HepG2 (cell line): ENCODE data around the gene TCTN2. TPM values are rescaled to one million over a fixed set of nuclear protein-coding genes. Genes with fewer than 3 reads are reported as not detected.

Experiments
- ATAC-seq: fragments of 200-7000 bp; cut with Tn5 transposase; 3 replicates; pipeline ENCODE4 v1.9.1; 2020; ENCODE audit warnings: mild to moderate bottlenecking, moderate library complexity
- BruUV-seq: library from RNA; stranded (reverse); fragments of 400-500 nt; replicated peaks from 2 replicates; lab custom pipeline; 2021; lab: Mats Ljungman, UMichigan
- CTCF ChIA-PET: fragments of 300-600 bp; formaldehyde crosslinking; extraction: SDS; loops from one replicate; lab custom pipeline; 2021; ENCODE audit warnings: low total read pairs, inconsistent platforms, low intra/inter-chr PET ratio; lab: Yijun Ruan, JAX
- POLR2A ChIA-PET: fragments of 350-600 bp; sonication (Branson Sonifier 250); formaldehyde crosslinking; loops from one replicate; lab custom pipeline; 2020; ENCODE audit warnings: antibody characterized with exemption, inconsistent platforms; lab: Yijun Ruan, JAX
- DNase-seq: peaks from one replicate; pipeline ENCODE4 v3.0.0-alpha.2; 2015; ENCODE audit warnings: low spot score
- FAIRE-seq: peaks from 3 replicates; lab custom pipeline; 2011; peaks lifted over from hg19 to GRCh38; lab: Jason Lieb, UNC
- H2AFZ ChIP-seq: one replicate; pipeline ENCODE4 v1.6.1; 2011; ENCODE audit warnings: low read length, inconsistent platforms
- H3K27ac ChIP-seq: fragments of 300-600 bp; 3 replicates; pipeline ENCODE4 v1.8.0; 2011; ENCODE audit warnings: mixed run types, mild to moderate bottlenecking, mixed read lengths, low read length, inconsistent platforms; ENCODE audit not compliant: insufficient read depth; ENCODE audit errors: extremely low read length
- H3K27me3 ChIP-seq, 2 experiments: fragments of 200-600 bp in 1 of 2; 2 replicates in 1 of 2; 3 replicates in 1 of 2; pipeline versions ENCODE4 v1.6.0 to v1.8.0; 2011; ENCODE audit warnings: low read length in 2 of 2, mild to moderate bottlenecking in 2 of 2, moderate library complexity in 2 of 2, inconsistent platforms in 1 of 2; ENCODE audit not compliant: insufficient read depth in 2 of 2, control insufficient read depth in 1 of 2
- H3K36me3 ChIP-seq, 2 experiments: fragments of 200-600 bp in 1 of 2; replicated peaks in 1 of 2; 2 replicates in 1 of 2; 3 replicates in 1 of 2; pipeline versions ENCODE4 v1.5.1 to v1.8.0; 2011; ENCODE audit warnings: low read length in 2 of 2, inconsistent platforms in 1 of 2; ENCODE audit not compliant: insufficient read depth in 2 of 2, control insufficient read depth in 1 of 2
- H3K4me1 ChIP-seq: 2 replicates; pipeline ENCODE4 v1.5.1; 2012; ENCODE audit warnings: low read length, inconsistent platforms; ENCODE audit not compliant: insufficient read depth
- H3K4me2 ChIP-seq: 2 replicates; pipeline ENCODE4 v1.6.0; 2011; ENCODE audit warnings: low read depth, low read length, inconsistent platforms
- H3K4me3 ChIP-seq, 3 experiments: fragments of 200-600 bp in 1 of 3; sonication (generic), shearing (Covaris generic) in 1 of 3; replicated peaks in 1 of 3; 2 replicates each; pipeline ENCODE4 v1.5.1; 2011 to 2016; ENCODE audit warnings: low read length in 3 of 3, inconsistent platforms in 2 of 3, low read depth in 2 of 3, mild to moderate bottlenecking in 2 of 3, control low read depth in 1 of 3, mixed read lengths in 1 of 3; ENCODE audit not compliant: insufficient read depth in 1 of 3
- H3K79me2 ChIP-seq: one replicate; pipeline ENCODE4 v1.6.1; 2011; ENCODE audit warnings: low read length, inconsistent platforms; ENCODE audit not compliant: insufficient read depth
- H3K9ac ChIP-seq: 2 replicates; pipeline ENCODE4 v1.6.0; 2011; ENCODE audit warnings: mild to moderate bottlenecking, low read depth, low read length, inconsistent platforms; ENCODE audit not compliant: insufficient read depth
- H3K9me3 ChIP-seq: 2 replicates; pipeline ENCODE4 v1.5.1; 2012; ENCODE audit warnings: mild to moderate bottlenecking, low read length
- H4K20me1 ChIP-seq: 2 replicates; pipeline ENCODE4 v1.6.0; 2011; ENCODE audit warnings: inconsistent platforms, mild to moderate bottlenecking, low read length, moderate library complexity; ENCODE audit not compliant: insufficient read depth
- AGO1 ChIP-seq: fragments of 200-400 bp; formaldehyde crosslinking; IDR thresholded peaks from 2 replicates; pipeline ENCODE4 v1.6.1; 2017; ENCODE audit warnings: mild to moderate bottlenecking, low read depth, low read length, moderate library complexity; ENCODE audit not compliant: poor library complexity, severe bottlenecking
- CEBPZ ChIP-seq: IDR thresholded peaks from 2 replicates; pipeline ENCODE4 v1.6.1; 2012; ENCODE audit warnings: low read length, improper control_type of control experiment
- NFRKB ChIP-seq: fragments of 450-650 bp; IDR thresholded peaks from 2 replicates; pipeline ENCODE4 v1.6.1; 2017
- PBX2 ChIP-seq: IDR thresholded peaks from 2 replicates; pipeline ENCODE4 v1.6.1; 2016; ENCODE audit warnings: control low read depth
- REPIN1 ChIP-seq: sonication (generic); formaldehyde crosslinking; IDR thresholded peaks from 2 replicates; pipeline ENCODE4 v1.8.0; 2022; ENCODE audit warnings: missing genetic modification reagents, low read depth, mild to moderate bottlenecking, borderline replicate concordance
- SMAD3 ChIP-seq: sonication (generic); formaldehyde crosslinking; IDR thresholded peaks from 2 replicates; pipeline ENCODE4 v1.4.0; 2020; ENCODE audit warnings: missing genetic modification reagents
- SMC3 ChIP-seq: IDR thresholded peaks from 2 replicates; pipeline ENCODE4 v1.6.1; 2011; ENCODE audit warnings: low read length, improper control_type of control experiment
- SOX6 ChIP-seq, 2 experiments: fragments of 450-650 bp in 1 of 2; sonication (generic) in 1 of 2; formaldehyde crosslinking in 1 of 2; IDR thresholded peaks; 2 replicates each; pipeline versions ENCODE4 v1.4.0 to v1.6.1; 2017 to 2020; ENCODE audit warnings: antibody characterized with exemption in 1 of 2, mild to moderate bottlenecking in 1 of 2, missing genetic modification reagents in 1 of 2
- XBP1 ChIP-seq: sonication (generic); formaldehyde crosslinking; IDR thresholded peaks from 2 replicates; pipeline ENCODE4 v1.5.0; 2020; ENCODE audit warnings: missing genetic modification reagents
- ZNF264 ChIP-seq: sonication (generic); formaldehyde crosslinking; IDR thresholded peaks from 2 replicates; pipeline ENCODE4 v1.4.0; 2020; ENCODE audit warnings: missing genetic modification reagents
- ZSCAN25 ChIP-seq: sonication (generic); formaldehyde crosslinking; IDR thresholded peaks from 2 replicates; pipeline ENCODE4 v1.8.0; 2022; ENCODE audit warnings: mild to moderate bottlenecking, missing genetic modification reagents
- WGBS: methylation state at CpG from one replicate; pipeline ENCODE4 v1.1.6; 2017; ENCODE audit warnings: low lambda C conversion rate; 5-methylcytosine and 5-hydroxymethylcytosine counted together
- in situ Hi-C: cut with HindIII; loops from 2 replicates; pipeline ENCODE4 v1.10.0; 2017; ENCODE audit warnings: low pct_unique_long_range_greater_than_20kb; ENCODE audit not compliant: extremely low pct_ligation_motif_present
- intact Hi-C: fragments of 100-400 bp; cut with micrococcal nuclease; formaldehyde crosslinking; loops from one replicate; pipeline ENCODE4 v1.10.0; 2022; ENCODE audit not compliant: unreplicated experiment
- polyA plus RNA-seq, 8 experiments: library from polyadenylated mRNA; depleted of rRNA in 3 of 8; stranded (reverse) in 7 of 8; unstranded in 1 of 8; fragments of >200 nt; fragmentation: Illumina TruSeq in 4 of 8; extraction: Trizol in 4 of 8; gene quantifications; 2 replicates each; pipeline versions ENCODE4 v1.2.1 to v1.2.3, GENCODE V29; 2011 to 2016; ENCODE audit warnings: low read depth in 4 of 8, missing spikeins in 1 of 8, mixed read lengths in 1 of 8; ENCODE audit not compliant: insufficient read depth in 1 of 8
- total RNA-seq, 5 experiments: library from RNA; depleted of rRNA; stranded (reverse); fragments of >200 nt; fragmentation: Illumina TruSeq; extraction: Trizol; gene quantifications; 2 replicates each; pipeline ENCODE4 v1.2.3, GENCODE V29; 2016; ENCODE audit warnings: low read depth in 1 of 5
- TF ChIP-seq, protein P1 (sequence below): sonication (generic); formaldehyde crosslinking; IDR thresholded peaks from 2 replicates; pipeline ENCODE4 v1.8.1; 2022; ENCODE audit warnings: mild to moderate bottlenecking, missing genetic modification reagents
- TF ChIP-seq, protein P2 (sequence below), 2 experiments: sonication (generic) in 1 of 2; formaldehyde crosslinking in 1 of 2; IDR thresholded peaks; 2 replicates each; pipeline versions ENCODE4 v1.5.1 to v1.6.1; 2011 to 2020; ENCODE audit warnings: borderline replicate concordance in 1 of 2, low read depth in 1 of 2, low read length in 1 of 2, mild to moderate bottlenecking in 1 of 2, missing genetic modification reagents in 1 of 2, moderate library complexity in 1 of 2
- TF ChIP-seq, protein P3 (sequence below): sonication (generic); formaldehyde crosslinking; IDR thresholded peaks from 2 replicates; pipeline ENCODE4 v1.4.0; 2020; ENCODE audit warnings: mild to moderate bottlenecking, missing genetic modification reagents

The TCTN2 gene
- total and polyA plus RNA-seq, 2 of the 13 experiments (the other 11 are each of a cell fraction or from before 2014, with no cell fraction given) = 5.0 to 8.1 TPM

GRCh38 chr12:123754041-123754772, 83.3 kb downstream of the TCTN2 start:
- no peak for ATAC-seq
- no peak overlapping the region for H2AFZ ChIP-seq
- in situ Hi-C loops (no loop called here), intact Hi-C loops (no loop called here)
- H3K27ac ChIP-seq = no peak overlapping the region
- no peaks in the 10 kb centered on the region for H3K79me2 ChIP-seq
- peaks cover 8 to 38% of the 10 kb centered on the region in 2 experiments for H3K36me3 ChIP-seq
- H3K9ac ChIP-seq = no peak overlapping the region
- DNase-seq = no peak
- H3K27me3 ChIP-seq = no peaks in the 10 kb centered on the region; a peak in 1 of 5 replicates
- BruUV-seq = no TSS peak
- POLR2A ChIA-PET = no interaction called here
- no peaks in the 10 kb centered on the region for H3K9me3 ChIP-seq
- FAIRE-seq = no peak
- H3K4me1 ChIP-seq = no peaks in the 10 kb centered on the region
- no peaks in the 10 kb centered on the region for H4K20me1 ChIP-seq
- H3K4me3 ChIP-seq = no peak overlapping the region
- H3K4me2 ChIP-seq = no peak overlapping the region
- CTCF ChIA-PET = no interaction called here
- WGBS = 98% methylated on average over 12 of the region's 12 CpGs
- TF ChIP-seq CEBPZ (no peak), ZNF264 (CRISPR knock-in tag) (no peak), ZSCAN25 (CRISPR knock-in tag) (no peak), XBP1 (CRISPR knock-in tag) (no peak), SMAD3 (no peak), PBX2 (CRISPR knock-in tag) (no peak), SOX6 (IDR thresholded peaks at IDR 0.05) (no peak), SOX6 (CRISPR knock-in tag; IDR thresholded peaks at IDR 0.05) (no peak), SMC3 (no peak), NFRKB (no peak), REPIN1 (CRISPR knock-in tag) (no peak), AGO1 (no peak)
- TF ChIP-seq, protein P1, sequence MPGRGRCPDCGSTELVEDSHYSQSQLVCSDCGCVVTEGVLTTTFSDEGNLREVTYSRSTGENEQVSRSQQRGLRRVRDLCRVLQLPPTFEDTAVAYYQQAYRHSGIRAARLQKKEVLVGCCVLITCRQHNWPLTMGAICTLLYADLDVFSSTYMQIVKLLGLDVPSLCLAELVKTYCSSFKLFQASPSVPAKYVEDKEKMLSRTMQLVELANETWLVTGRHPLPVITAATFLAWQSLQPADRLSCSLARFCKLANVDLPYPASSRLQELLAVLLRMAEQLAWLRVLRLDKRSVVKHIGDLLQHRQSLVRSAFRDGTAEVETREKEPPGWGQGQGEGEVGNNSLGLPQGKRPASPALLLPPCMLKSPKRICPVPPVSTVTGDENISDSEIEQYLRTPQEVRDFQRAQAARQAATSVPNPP = no peak
- TF ChIP-seq, protein P2, sequence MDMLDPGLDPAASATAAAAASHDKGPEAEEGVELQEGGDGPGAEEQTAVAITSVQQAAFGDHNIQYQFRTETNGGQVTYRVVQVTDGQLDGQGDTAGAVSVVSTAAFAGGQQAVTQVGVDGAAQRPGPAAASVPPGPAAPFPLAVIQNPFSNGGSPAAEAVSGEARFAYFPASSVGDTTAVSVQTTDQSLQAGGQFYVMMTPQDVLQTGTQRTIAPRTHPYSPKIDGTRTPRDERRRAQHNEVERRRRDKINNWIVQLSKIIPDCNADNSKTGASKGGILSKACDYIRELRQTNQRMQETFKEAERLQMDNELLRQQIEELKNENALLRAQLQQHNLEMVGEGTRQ (IDR thresholded peaks at IDR 0.05; ENCODE audit: low read depth, low read length) = no peak
- TF ChIP-seq, protein P2 (CRISPR knock-in tag; IDR thresholded peaks at IDR 0.05; ENCODE audit: borderline replicate concordance) = no peak
- TF ChIP-seq, protein P3, sequence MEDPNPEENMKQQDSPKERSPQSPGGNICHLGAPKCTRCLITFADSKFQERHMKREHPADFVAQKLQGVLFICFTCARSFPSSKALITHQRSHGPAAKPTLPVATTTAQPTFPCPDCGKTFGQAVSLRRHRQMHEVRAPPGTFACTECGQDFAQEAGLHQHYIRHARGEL (CRISPR knock-in tag) = no peak
